Heart right ventricle (tissue), 16 donors: Measurements from ENCODE around the gene NRN1L. TPM values are rescaled to one million over a fixed set of nuclear protein-coding genes. Genes with fewer than 3 reads are reported as not detected.

Source experiments
- ATAC-seq, 8 donors: fragments of 200-7000 bp; cut with Tn5 transposase; one replicate each; pipeline ENCODE4 v1.9.1; 2020; ENCODE audit warnings: mild to moderate bottlenecking in 8 of 8, moderate library complexity in 8 of 8, moderate number of reproducible peaks in 1 of 8
- DNase-seq, 2 donors: peaks; one replicate each; pipeline ENCODE4 v3.0.0-alpha.2; 2020
- H3K27ac ChIP-seq, 10 donors: fragments of 200-600 bp; sonication (generic) in 2 of 10; one replicate each; pipeline versions ENCODE4 v1.5.0 to v1.8.0; 2020 to 2022; ENCODE audit warnings: mild to moderate bottlenecking in 3 of 10
- H3K27me3 ChIP-seq, 7 donors: fragments of 200-600 bp; one replicate each; pipeline ENCODE4 v1.8.0; 2021 to 2022; ENCODE audit warnings: mild to moderate bottlenecking in 2 of 7
- H3K36me3 ChIP-seq, 9 donors: fragments of 200-600 bp; sonication (generic) in 1 of 9; one replicate each; pipeline versions ENCODE4 v1.5.0 to v1.8.0; 2020 to 2022; ENCODE audit warnings: mild to moderate bottlenecking in 2 of 9
- H3K4me1 ChIP-seq, 9 donors: fragments of 200-600 bp; sonication (generic) in 1 of 9; one replicate each; pipeline versions ENCODE4 v1.5.0 to v1.8.0; 2020 to 2022; ENCODE audit warnings: mild to moderate bottlenecking in 4 of 9
- H3K4me3 ChIP-seq, 10 donors: fragments of 200-600 bp; sonication (generic) in 2 of 10; one replicate each; pipeline versions ENCODE4 v1.5.0 to v1.8.0; 2020 to 2022; ENCODE audit warnings: mild to moderate bottlenecking in 7 of 10, moderate library complexity in 2 of 10
- H3K9me3 ChIP-seq, 11 donors: fragments of 200-600 bp in 10 of 11; sonication (generic) in 2 of 11; one replicate each; pipeline versions ENCODE4 v1.5.0 to v1.8.0; 2013 to 2022; ENCODE audit warnings: mild to moderate bottlenecking in 2 of 11, control low read depth in 1 of 11, moderate library complexity in 1 of 11
- CTCF ChIP-seq, 9 donors: fragments of 200-600 bp; sonication (generic) in 2 of 9; IDR thresholded peaks; one replicate each; pipeline versions ENCODE4 v1.5.0 to v1.8.0; 2021 to 2022; ENCODE audit warnings: antibody characterized with exemption in 9 of 9, mild to moderate bottlenecking in 5 of 9, moderate library complexity in 1 of 9
- WGBS, 2 donors: extraction: QIAGEN DNeasy Blood & Tissue Kit; methylation state at CpG; one replicate each; pipeline ENCODE4 v1.1.7; 2013; ENCODE audit warnings: inconsistent platforms in 1 of 2; 5-methylcytosine and 5-hydroxymethylcytosine counted together
- intact Hi-C, 10 donors: fragments of 100-400 bp; cut with DNase I; formaldehyde crosslinking; loops; one replicate each; pipeline versions ENCODE4 v1.11.1 to v1.14.2; 2022
- polyA plus RNA-seq, 2 donors: library from polyadenylated mRNA; stranded (reverse); fragments of 200-250 nt; gene quantifications; one replicate each; pipeline ENCODE4 v1.2.3, GENCODE V29; 2013
- total RNA-seq, 10 donors: library from RNA; stranded (reverse); fragmentation: NEBNext Ultra II Directional in 3 of 10; extraction: Animal tissue kit (Norgen Biotek cat#: 25700) in 3 of 10; gene quantifications; one replicate each; pipeline versions ENCODE4 v1.2.1 to v1.2.4, GENCODE V29; 2021 to 2023
- donor health status: Arrhythmogenic right ventricular cardiomyopathy.
- donor health status: ischemic (EF 13 %, LVEDD 7.1; RV severe dilation, severe dysfunction).
- donor health status: healthy with polysubstance abuse.
- donor health status: DM: no; HTN: yes; CAD: no.
- donor health status: DM: no; HTN: no; CAD: no.
- donor health status: ischemic (EF 25% LVEDD 6.9; RV normal size, moderate dysfunction).
- donor health status: ischemic (EF 25% LVEDD 5.7; RV mildly dilated, moderate dysfunction).
- donor health status: healthy.
- donor health status: DM: yes; HTN: yes; CAD: no.
- donor health status: Ischemic cardiomyopathy.
- donor health status: ischemic (EF 35%, LVEDD 5.7; RV mildly dilated, moderate dysfunction).
- donor health status: nonischemic (EF 11% LVEDD 7.7; RV severe dilation, severe dysfunction).
- donor health status: DM: yes; HTN: yes; CAD: no.
- donor health status: PGD.
- donor health status: ischemic (EF 29% LVEDD 5.4; RV normal size, mild dysfunction).
- donor health status: nonischemic (EF 23%, LVEDD 6.1; RV moderate dilation, normal function).

The NRN1L gene
- total and polyA plus RNA-seq, 12 donors, result 1.1 to 4.0 (median 1.7) TPM; not detected in 4

GRCh38 chr16:67879462-67879861, 5.2 kb upstream of the NRN1L start:
- ATAC-seq (no peak), DNase-seq (no peak)
- 94% methylated on average over 12 of the region's 12 CpGs for WGBS, 2 donors
- Histone ChIP-seq H3K9me3 (no peaks in the 10 kb centered on the region), H3K27ac (no peak overlapping the region), H3K27me3 (no peaks in the 10 kb centered on the region), H3K4me3 (no peak overlapping the region), H3K4me1 (peaks cover 28 to 67% (median 39%) of the 10 kb centered on the region in 9 donors), H3K36me3 (peaks cover 6 to 92% (median 73%) of the 10 kb centered on the region in 9 donors)
- no peak for TF ChIP-seq CTCF (IDR thresholded peaks at IDR 0.05)
- intact Hi-C loops, result loop anchor here in 1 of 10 donors (5.0 kb wide), 1 partner anchor 37 kb away; the partner anchor contains the start of gene THAP11

GRCh38 chr16:67879936-67880335, 4.7 kb upstream of the NRN1L start:
- H3K36me3 ChIP-seq, result peaks cover 6 to 96% (median 73%) of the 10 kb centered on the region in 9 donors
- no peak overlapping the region for H3K4me3 ChIP-seq
- 83% methylated on average over 5 of the region's 5 CpGs for WGBS, 2 donors
- intact Hi-C loops, result loop anchor here in 9 of 10 donors (5.0 kb wide), 5 partner anchors 37 to 162 kb away; partner anchors contain the start of genes DDX28 (in 1 of the 9), DUS2 (in 1 of the 9) and THAP11 (in 1 of the 9)
- H3K27ac ChIP-seq, result peak overlapping the region in 3 of 10 donors; percentile 62 to 89 (median 80)
- H3K9me3 ChIP-seq, result no peaks in the 10 kb centered on the region
- no peaks in the 10 kb centered on the region for H3K27me3 ChIP-seq
- no peak for TF ChIP-seq CTCF (IDR thresholded peaks at IDR 0.05)
- peaks cover 24 to 67% (median 36%) of the 10 kb centered on the region in 9 donors for H3K4me1 ChIP-seq
- no peak for DNase-seq
- ATAC-seq, result no peak

- Histone ChIP-seq H3K27ac (peak overlapping the region in 8 of 10 donors; percentile 7 to 92 (median 88)), H3K9me3 (no peaks in the 10 kb centered on the region), H3K4me3 (no peak overlapping the region), H3K27me3 (no peaks in the 10 kb centered on the region), H3K4me1 (peaks cover 22 to 64% (median 30%) of the 10 kb centered on the region in 9 donors), H3K36me3 (peaks cover 6 to 99% (median 73%) of the 10 kb centered on the region in 9 donors)
- intact Hi-C loops, result loop anchor here in 9 of 10 donors (5.0 kb wide), 4 partner anchors 37 to 162 kb away; partner anchors contain the start of genes DDX28 (in 1 of the 9) and DUS2 (in 1 of the 9)
- WGBS, 2 donors, result 90 to 93% methylated on average over 13 of the region's 13 CpGs
- no peak for ATAC-seq
- no peak for DNase-seq
- no peak for TF ChIP-seq CTCF (IDR thresholded peaks at IDR 0.05)
Observed at GRCh38 chr16:67880584-67880983, 4.1 kb upstream of the NRN1L start.

- H3K4me3 ChIP-seq, result no peak overlapping the region
Observed at GRCh38 chr16:67881621-67882161, 3.0 kb upstream of the NRN1L start.

More at GRCh38 chr16:67881621-67882161, 3.0 kb upstream of the NRN1L start:
- DNase-seq, result peak; percentile 31 to 53
- peak; percentile 23 to 71 (median 48) for ATAC-seq
- Histone ChIP-seq H3K9me3 (no peaks in the 10 kb centered on the region), H3K27ac (peak overlapping the region; percentile 44 to 92 (median 88)), H3K36me3 (peaks cover 6 to 99% (median 74%) of the 10 kb centered on the region in 9 donors), H3K27me3 (no peaks in the 10 kb centered on the region), H3K4me1 (peaks cover 19 to 55% (median 25%) of the 10 kb centered on the region in 9 donors)
- WGBS, 2 donors, result 64 to 75% methylated on average over 21 of the region's 21 CpGs
- intact Hi-C loops, result loop anchor here in 9 of 10 donors (2.0 to 5.0 kb wide), 5 partner anchors 36 to 161 kb away; partner anchors contain the start of genes DDX28 (in 1 of the 9) and DUS2 (in 1 of the 9)
- no peak for TF ChIP-seq CTCF (IDR thresholded peaks at IDR 0.05)
